K562 (cell line): ENCODE results near the gene NAA15. TPM values are rescaled to one million over a fixed set of nuclear protein-coding genes. Genes with fewer than 3 reads are reported as not detected.
A peak's percentile ranks its signal among the peaks of the same experiment; 100 is the strongest.

Source experiments
- ARID2 ChIP-seq: fragments of 450-650 bp; IDR thresholded peaks from 2 replicates; pipeline ENCODE4 v1.6.1; 2017; ENCODE audit warnings: antibody characterized with exemption, mild to moderate bottlenecking
- FOXK2 ChIP-seq, 2 experiments: fragments of 450-650 bp; IDR thresholded peaks in 1 of 2; conservative IDR thresholded peaks in 1 of 2; 2 replicates each; pipeline ENCODE4 v1.6.1; 2016; ENCODE audit warnings: low read depth in 2 of 2, mild to moderate bottlenecking in 1 of 2
- KAT7 ChIP-seq: sonication (generic); formaldehyde crosslinking; IDR thresholded peaks from 2 replicates; pipeline ENCODE4 v1.8.0; 2022; ENCODE audit warnings: missing genetic modification reagents, mild to moderate bottlenecking, borderline replicate concordance
- KDM5B ChIP-seq: fragments of 200-600 bp; sonication (generic); IDR thresholded peaks from 2 replicates; pipeline ENCODE4 v1.6.1; 2012; ENCODE audit warnings: low read depth, mild to moderate bottlenecking, moderate library complexity, low read length, control low read depth, inconsistent platforms; ENCODE audit not compliant: insufficient replicate concordance
- MCM3 ChIP-seq: fragments of 450-650 bp; IDR thresholded peaks from 2 replicates; pipeline ENCODE4 v1.6.1; 2016
- NFIC ChIP-seq: fragments of 450-650 bp; IDR thresholded peaks from 2 replicates; pipeline ENCODE4 v1.6.1; 2017; ENCODE audit warnings: mild to moderate bottlenecking, inconsistent platforms
- NFXL1 ChIP-seq: fragments of 450-650 bp; formaldehyde crosslinking; IDR thresholded peaks from 2 replicates; pipeline ENCODE4 v1.4.0; 2021; ENCODE audit warnings: mild to moderate bottlenecking
- NR2C1 ChIP-seq, 2 experiments: fragments of 450-650 bp; IDR thresholded peaks; 2 replicates each; pipeline ENCODE4 v1.6.1; 2017; ENCODE audit warnings: mild to moderate bottlenecking in 2 of 2, antibody characterized with exemption in 1 of 2, inconsistent platforms in 1 of 2, missing compliant biosample characterization in 1 of 2, missing genetic modification characterization in 1 of 2
- SMC3 ChIP-seq: conservative IDR thresholded peaks from 2 replicates; pipeline ENCODE4 v1.6.1; 2011; ENCODE audit warnings: low read depth, low read length, improper control_type of control experiment; ENCODE audit not compliant: insufficient read depth
- TAF1 ChIP-seq: IDR thresholded peaks from 2 replicates; pipeline ENCODE4 v1.6.1; 2011; ENCODE audit warnings: mild to moderate bottlenecking, low read length, moderate library complexity; ENCODE audit not compliant: insufficient read depth, control insufficient read depth, severe bottlenecking; ENCODE audit errors: extremely low read depth
- polyA plus RNA-seq, 8 experiments: library from polyadenylated mRNA; depleted of rRNA in 4 of 8; stranded (reverse) in 5 of 8; unstranded in 3 of 8; fragments of >200 nt; fragmentation: Nextera tagmentation in 2 of 8; fragmentation: Illumina TruSeq in 1 of 8; extraction: Ambion mirVana in 2 of 8; extraction: Trizol in 1 of 8; gene quantifications; 2 replicates each; pipeline versions ENCODE4 v1.2.1 to v1.2.3, GENCODE V29; 2011 to 2014; ENCODE audit warnings: inconsistent platforms in 1 of 8, missing spikeins in 1 of 8
- total RNA-seq, 7 experiments: library from RNA; depleted of rRNA in 6 of 7; stranded (reverse); fragments of >200 nt in 6 of 7; fragmentation: Illumina TruSeq in 2 of 7; extraction: Trizol in 2 of 7; gene quantifications; 2 replicates each; pipeline versions ENCODE4 v1.2.1 to v1.2.3, GENCODE V29; 2011 to 2021; ENCODE audit warnings: low replicate concordance in 1 of 7
- TF ChIP-seq, protein P1 (sequence below), 3 experiments: IDR thresholded peaks in 2 of 3; conservative IDR thresholded peaks in 1 of 3; 2 replicates each; pipeline ENCODE4 v1.5.1; 2011 to 2012; ENCODE audit warnings: low read length in 3 of 3, mild to moderate bottlenecking in 3 of 3, control low read depth in 2 of 3, improper control_type of control experiment in 1 of 3, inconsistent platforms in 1 of 3, low read depth in 1 of 3, mixed read lengths in 1 of 3, moderate library complexity in 1 of 3; ENCODE audit not compliant: insufficient read depth in 2 of 3

NAA15 gene
- total and polyA plus RNA-seq, 9 of the 15 experiments (the other 6 are each of a cell fraction or from before 2014, with no cell fraction given): 37.8 to 117 (median 63.2) TPM

DNA sequence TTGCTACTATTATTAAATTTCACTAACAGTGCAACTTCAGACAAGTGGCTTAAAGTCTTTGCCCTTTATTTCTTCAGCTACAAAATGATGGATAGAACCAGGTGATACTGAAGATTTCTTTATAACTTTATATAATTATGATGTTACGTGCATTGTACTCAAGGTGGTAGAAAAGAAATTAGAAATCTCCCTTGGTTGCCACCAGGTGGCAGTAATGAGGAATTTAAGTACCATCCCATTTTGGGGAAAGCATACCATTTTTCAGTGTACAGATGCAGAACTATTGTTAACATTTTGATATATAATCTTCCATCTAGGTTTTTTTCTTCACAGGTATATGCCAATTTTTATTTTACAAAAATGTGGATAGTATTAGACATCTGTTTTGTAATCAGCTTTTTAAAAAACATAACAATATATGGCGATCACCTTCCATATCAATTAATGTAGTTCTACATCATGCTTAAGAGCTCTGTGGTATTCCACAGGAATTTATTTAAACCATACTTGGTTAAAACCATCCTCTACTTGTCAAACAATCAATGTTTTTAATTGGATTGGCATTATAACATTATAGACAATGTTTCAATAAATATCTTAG, 114.9 kb downstream of the NAA15 start (continued):
- TF ChIP-seq KDM5B (no peak), SMC3 (peak; percentile 47; the same call in 1 of the 2 replicates), TAF1 (no peak), NFIC (no peak), NFXL1 (no peak), MCM3 (no peak), FOXK2 (conservative IDR thresholded peaks at IDR 0.05 in 1 of 2, IDR thresholded peaks at IDR 0.05 in 1 of 2; ENCODE audit: low read depth in 2 of 2) (no peak), NR2C1 (IDR thresholded peaks at IDR 0.05) (no peak), NR2C1 (tag; IDR thresholded peaks at IDR 0.05) (no peak), ARID2 (no peak), KAT7 (CRISPR knock-in tag) (no peak)
- TF ChIP-seq, protein P1, sequence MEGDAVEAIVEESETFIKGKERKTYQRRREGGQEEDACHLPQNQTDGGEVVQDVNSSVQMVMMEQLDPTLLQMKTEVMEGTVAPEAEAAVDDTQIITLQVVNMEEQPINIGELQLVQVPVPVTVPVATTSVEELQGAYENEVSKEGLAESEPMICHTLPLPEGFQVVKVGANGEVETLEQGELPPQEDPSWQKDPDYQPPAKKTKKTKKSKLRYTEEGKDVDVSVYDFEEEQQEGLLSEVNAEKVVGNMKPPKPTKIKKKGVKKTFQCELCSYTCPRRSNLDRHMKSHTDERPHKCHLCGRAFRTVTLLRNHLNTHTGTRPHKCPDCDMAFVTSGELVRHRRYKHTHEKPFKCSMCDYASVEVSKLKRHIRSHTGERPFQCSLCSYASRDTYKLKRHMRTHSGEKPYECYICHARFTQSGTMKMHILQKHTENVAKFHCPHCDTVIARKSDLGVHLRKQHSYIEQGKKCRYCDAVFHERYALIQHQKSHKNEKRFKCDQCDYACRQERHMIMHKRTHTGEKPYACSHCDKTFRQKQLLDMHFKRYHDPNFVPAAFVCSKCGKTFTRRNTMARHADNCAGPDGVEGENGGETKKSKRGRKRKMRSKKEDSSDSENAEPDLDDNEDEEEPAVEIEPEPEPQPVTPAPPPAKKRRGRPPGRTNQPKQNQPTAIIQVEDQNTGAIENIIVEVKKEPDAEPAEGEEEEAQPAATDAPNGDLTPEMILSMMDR (IDR thresholded peaks at IDR 0.05 in 2 of 3, conservative IDR thresholded peaks at IDR 0.05 in 1 of 3; ENCODE audit: insufficient read depth in 2 of 3, low read depth in 1 of 3, low read length in 3 of 3): peak; percentile 49 to 70 (median 57); a peak in 5 of 6 replicates
- TF ChIP-seq, all 486 proteins: peak for 4
